AG09319 (cell line): ENCODE measurements around the gene TMEM184A.

Experiments used
- DNase-seq: peaks from one replicate; pipeline ENCODE4 v3.0.0-alpha.2; 2010; ENCODE audit warnings: low read depth; ENCODE audit errors: extremely low read depth
- CTCF ChIP-seq: IDR thresholded peaks from 2 replicates; pipeline ENCODE4 v1.5.1; 2011; ENCODE audit warnings: low read depth, mild to moderate bottlenecking, inconsistent platforms, low read length, moderate library complexity

Gene TMEM184A

GRCh38 chr7:1555813-1556543 lies at the start of gene TMEM184A:
Gene TMEM184A (minus strand): TSS chr7:1556205. CDS start chr7:1555484, 721 bp downstream.
- no peak for DNase-seq
- TF ChIP-seq CTCF: peak; percentile 19

GRCh38 chr7:1604383-1604782 lies 48.4 kb upstream of the TMEM184A start:
- DNase-seq: no peak
- TF ChIP-seq CTCF: no peak

- no peak for TF ChIP-seq CTCF
- no peak for DNase-seq
These were observed 47.6 kb upstream of the TMEM184A start for GRCh38 chr7:1603346-1604225.

GRCh38 chr7:1602386-1602785 lies 46.4 kb upstream of the TMEM184A start:
- DNase-seq: no peak
- TF ChIP-seq CTCF: no peak

- no peak for TF ChIP-seq CTCF
- DNase-seq: no peak
These were observed 46.0 kb upstream of the TMEM184A start for GRCh38 chr7:1601956-1602355.

- DNase-seq: no peak
- TF ChIP-seq CTCF: no peak
These were observed 43.8 kb upstream of the TMEM184A start for GRCh38 chr7:1599640-1600395.
